Measurements from ENCODE around the gene MYO5B. TPM values are rescaled to one million over a fixed set of nuclear protein-coding genes. Genes with fewer than 3 reads are reported as not detected.
"Not testable (repeated sequence)": the region's sequence is repeated elsewhere in the genome, so short reads cannot be mapped to it uniquely, and the experiment has no call there.

Gene MYO5B
- total RNA-seq, 4 donors from 2014 or later = 58.2 to 102 (median 89.9) TPM

- Histone ChIP-seq H3K4me1 (peaks cover 0 to 17% of the 10 kb centered on the region in 2 donors), H3K27me3 (no peaks in the 10 kb centered on the region), H3K27ac (no peak overlapping the region), H3K4me3 (replicated peaks in 1 of 3) (no peak overlapping the region), H3K36me3 (no peaks in the 10 kb centered on the region), H3K9me3 (no peaks in the 10 kb centered on the region)
- WGBS, 2 donors = 90 to 92% methylated on average over 3 of the region's 3 CpGs
- intact Hi-C loops (cut with DNase I) = no loop called here
- DNase-seq = no peak
- TF ChIP-seq POLR2A (IDR thresholded peaks at IDR 0.05) (no peak), CTCF (IDR thresholded peaks at IDR 0.05) (no peak)
These were observed 90.5 kb downstream of the MYO5B start for GRCh38 chr18:50104421-50104820.

DNA sequence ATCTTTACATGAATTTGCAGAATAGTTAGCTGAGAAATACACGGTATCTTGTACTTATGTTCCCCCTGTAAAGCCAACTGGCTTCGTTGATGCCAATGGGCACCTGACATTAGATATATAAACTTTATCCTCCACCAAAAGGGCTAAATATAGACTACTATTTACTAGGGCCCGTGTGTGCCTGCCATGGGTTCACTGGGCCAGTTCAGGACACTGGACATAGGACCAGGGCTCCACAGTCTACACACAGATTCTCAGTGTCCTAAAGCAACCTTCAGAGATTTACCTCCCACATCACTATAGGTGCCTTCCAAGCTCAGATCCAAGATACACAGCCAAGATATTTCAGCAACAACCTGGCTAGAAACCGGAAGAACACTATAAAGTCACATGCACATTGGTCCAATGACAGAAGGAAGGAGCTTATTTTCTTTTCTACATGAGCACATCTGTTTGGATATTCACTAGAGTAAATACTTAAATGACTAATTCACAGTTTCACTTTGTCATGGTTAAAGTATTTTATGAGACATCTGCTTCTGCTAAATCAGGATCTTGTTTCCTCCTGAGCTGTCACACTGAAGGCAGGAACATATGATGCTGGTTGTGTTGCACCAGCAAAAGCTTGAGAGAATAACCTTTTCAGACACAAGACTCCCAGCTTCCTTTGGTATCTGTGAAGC is 95.1 kb downstream of the MYO5B start:
- no peaks in the 10 kb centered on the region for H3K9me3 ChIP-seq
- H3K4me1 ChIP-seq = peaks cover 9 to 24% of the 10 kb centered on the region in 2 donors
- DNase-seq = no peak
- H3K4me3 ChIP-seq (replicated peaks in 1 of 3) = no peak overlapping the region
- TF ChIP-seq POLR2A (IDR thresholded peaks at IDR 0.05) = no peak
- no peak for TF ChIP-seq CTCF (IDR thresholded peaks at IDR 0.05)
- 86 to 94% methylated on average over 4 of the region's 4 CpGs for WGBS, 2 donors
- no peaks in the 10 kb centered on the region for H3K36me3 ChIP-seq
- no peaks in the 10 kb centered on the region for H3K27me3 ChIP-seq
- H3K27ac ChIP-seq = no peak overlapping the region
- intact Hi-C loops (cut with DNase I) = no loop called here

- peaks cover 16 to 24% of the 10 kb centered on the region in 2 donors for H3K4me1 ChIP-seq
- H3K27ac ChIP-seq = no peak overlapping the region
- 62 to 82% methylated on average over 2 of the region's 2 CpGs for WGBS, 2 donors
- no peak for DNase-seq
- TF ChIP-seq POLR2A (IDR thresholded peaks at IDR 0.05) (no peak), CTCF (IDR thresholded peaks at IDR 0.05) (no peak)
- H3K36me3 ChIP-seq = no peaks in the 10 kb centered on the region
- H3K27me3 ChIP-seq = no peaks in the 10 kb centered on the region
- no peak overlapping the region for H3K4me3 ChIP-seq (replicated peaks in 1 of 3)
- no peaks in the 10 kb centered on the region for H3K9me3 ChIP-seq
- intact Hi-C loops (cut with DNase I) = no loop called here
These were observed 97.2 kb downstream of the MYO5B start for GRCh38 chr18:50097702-50098101.

GRCh38 chr18:50096766-50097435 is 98.0 kb downstream of the MYO5B start:
- WGBS, 2 donors = 45 to 55% methylated on average over 3 of the region's 3 CpGs
- peak; percentile 63 to 69 for DNase-seq
- H3K9me3 ChIP-seq = no peaks in the 10 kb centered on the region
- intact Hi-C loops (cut with DNase I) = no loop called here
- no peak overlapping the region for H3K27ac ChIP-seq
- peaks cover 21 to 26% of the 10 kb centered on the region in 2 donors for H3K4me1 ChIP-seq
- no peak overlapping the region for H3K4me3 ChIP-seq (replicated peaks in 1 of 3)
- TF ChIP-seq CTCF (IDR thresholded peaks at IDR 0.05) (no peak), POLR2A (IDR thresholded peaks at IDR 0.05) (no peak)
- H3K27me3 ChIP-seq = no peaks in the 10 kb centered on the region
- H3K36me3 ChIP-seq = no peaks in the 10 kb centered on the region

- H3K4me3 ChIP-seq (replicated peaks in 1 of 3); H3K36me3 ChIP-seq; H3K9me3 ChIP-seq; H3K27me3 ChIP-seq; intact Hi-C loops (cut with DNase I): not testable (repeated sequence)
- peak; percentile 27 to 56 for DNase-seq
- peak overlapping the region in 1 of 3 donors; percentile 18 for H3K27ac ChIP-seq
- H3K4me1 ChIP-seq = peaks cover 21 to 24% of the 10 kb centered on the region in 2 donors
- 78 to 84% methylated on average over 5 of the region's 5 CpGs for WGBS, 2 donors
These were observed 100.2 kb downstream of the MYO5B start for GRCh38 chr18:50094786-50095185.

Data from thyroid gland (tissue), 4 donors.